Neural cell (in vitro differentiated cells): ENCODE results near the gene LARGE1. TPM values are rescaled to one million over a fixed set of nuclear protein-coding genes. Genes with fewer than 3 reads are reported as not detected.

Experiments used
- H2AFZ ChIP-seq: fragments of 200-600, 300-800 bp; sonication (generic), shearing (Covaris generic); 2 replicates; pipeline ENCODE4 v1.6.0; 2014; ENCODE audit warnings: low read depth, mild to moderate bottlenecking, antibody characterized with exemption, low read length, moderate library complexity
- H3F3A ChIP-seq: fragments of 200-600 bp; shearing (Covaris generic); 2 replicates; pipeline ENCODE4 v1.6.1; 2016; ENCODE audit warnings: mild to moderate bottlenecking, moderate library complexity, mixed read lengths, antibody characterized with exemption, low read length; ENCODE audit not compliant: insufficient read depth, poor library complexity, severe bottlenecking
- H3K27ac ChIP-seq: fragments of 200-600, 300-800 bp; sonication (generic), shearing (Covaris generic); 2 replicates; pipeline ENCODE4 v1.5.1; 2014; ENCODE audit warnings: mild to moderate bottlenecking, low read length, moderate library complexity
- H3K27me3 ChIP-seq: fragments of 300-800, 200-600 bp; sonication (generic), shearing (Covaris generic); 2 replicates; pipeline ENCODE4 v1.6.0; 2014; ENCODE audit warnings: mild to moderate bottlenecking, low read depth, low read length, moderate library complexity; ENCODE audit not compliant: insufficient read depth
- H3K36me3 ChIP-seq: fragments of 300-800, 200-600 bp; sonication (generic), shearing (Covaris generic); 2 replicates; pipeline ENCODE4 v1.5.1; 2014; ENCODE audit warnings: mild to moderate bottlenecking, antibody characterized with exemption, low read length, moderate library complexity; ENCODE audit not compliant: insufficient read depth
- H3K4me2 ChIP-seq: fragments of 300-800, 200-600 bp; sonication (generic), shearing (Covaris generic); 2 replicates; pipeline ENCODE4 v1.6.0; 2014; ENCODE audit warnings: mild to moderate bottlenecking, low read length
- H3K4me3 ChIP-seq: fragments of 300-800, 200-600 bp; sonication (generic), shearing (Covaris generic); 2 replicates; pipeline ENCODE4 v1.5.1; 2014; ENCODE audit warnings: mild to moderate bottlenecking, low read length, moderate library complexity
- H3K79me2 ChIP-seq: fragments of 200-600 bp; shearing (Covaris generic); replicated peaks from 2 replicates; pipeline ENCODE4 v1.6.0; 2014; ENCODE audit warnings: mild to moderate bottlenecking, low read length, moderate library complexity; ENCODE audit not compliant: insufficient read depth
- H3K9ac ChIP-seq: fragments of 300-800, 200-600 bp; sonication (generic), shearing (Covaris generic); 2 replicates; pipeline ENCODE4 v1.6.1; 2016; ENCODE audit warnings: mild to moderate bottlenecking, low read length, mixed read lengths
- H3K9me2 ChIP-seq: fragments of 200-600 bp; shearing (Covaris generic); 2 replicates; pipeline ENCODE4 v1.6.1; 2016; ENCODE audit warnings: mild to moderate bottlenecking, low read length, mixed read lengths; ENCODE audit not compliant: insufficient read depth
- H3K9me3 ChIP-seq: fragments of 200-600, 300-800 bp; sonication (generic), shearing (Covaris generic); 2 replicates; pipeline ENCODE4 v1.6.1; 2016; ENCODE audit warnings: mild to moderate bottlenecking, mixed run types, low read length, moderate library complexity, mixed read lengths
- H4K20me1 ChIP-seq: fragments of 200-600 bp; shearing (Covaris generic); 2 replicates; pipeline ENCODE4 v1.6.1; 2016; ENCODE audit warnings: mild to moderate bottlenecking, mixed run types; ENCODE audit not compliant: insufficient read depth
- CTCF ChIP-seq: fragments of 450-650 bp; IDR thresholded peaks from 2 replicates; pipeline ENCODE4 v1.5.1; 2014; ENCODE audit warnings: antibody characterized with exemption, mild to moderate bottlenecking, moderate library complexity; ENCODE audit not compliant: poor library complexity, severe bottlenecking
- EP300 ChIP-seq: fragments of 450-650 bp; conservative IDR thresholded peaks from 2 replicates; pipeline ENCODE4 v1.6.1; 2014; ENCODE audit warnings: antibody characterized with exemption, mild to moderate bottlenecking, moderate library complexity; ENCODE audit not compliant: poor library complexity, severe bottlenecking
- EZH2 ChIP-seq: fragments of 200-600, 300-800 bp; shearing (Covaris generic), sonication (generic); IDR thresholded peaks from 2 replicates; pipeline ENCODE4 v1.6.1; 2014; ENCODE audit warnings: antibody characterized with exemption, low read length, borderline replicate concordance, mild to moderate bottlenecking; ENCODE audit not compliant: insufficient read depth, poor library complexity, severe bottlenecking
- MXI1 ChIP-seq: fragments of 450-650 bp; conservative IDR thresholded peaks from 2 replicates; pipeline ENCODE4 v1.6.1; 2014; ENCODE audit warnings: antibody characterized with exemption, mild to moderate bottlenecking; ENCODE audit not compliant: poor library complexity, severe bottlenecking
- POLR2AphosphoS5 ChIP-seq: IDR thresholded peaks from 2 replicates; pipeline ENCODE4 v1.6.1; 2012
- RAD21 ChIP-seq: fragments of 450-650 bp; conservative IDR thresholded peaks from 2 replicates; pipeline ENCODE4 v1.6.1; 2014; ENCODE audit warnings: antibody characterized with exemption, mild to moderate bottlenecking, moderate library complexity
- SMC3 ChIP-seq: fragments of 450-650 bp; conservative IDR thresholded peaks from 2 replicates; pipeline ENCODE4 v1.6.1; 2014; ENCODE audit warnings: antibody characterized with exemption, mild to moderate bottlenecking, moderate library complexity; ENCODE audit not compliant: poor library complexity
- TAF1 ChIP-seq: IDR thresholded peaks from 2 replicates; pipeline ENCODE4 v1.6.1; 2012; ENCODE audit warnings: low read depth
- polyA plus RNA-seq: library from polyadenylated mRNA; depleted of rRNA; stranded (reverse); fragments of >200 nt; gene quantifications from 2 replicates; pipeline ENCODE4 v1.2.3, GENCODE V29; 2014
- TF ChIP-seq, protein P1 (sequence below): IDR thresholded peaks from 2 replicates; pipeline ENCODE4 v1.6.1; 2012; ENCODE audit warnings: borderline replicate concordance

LARGE1 gene
- polyA plus RNA-seq, 1 donor from 2014 or later = 27.5 TPM

DNA sequence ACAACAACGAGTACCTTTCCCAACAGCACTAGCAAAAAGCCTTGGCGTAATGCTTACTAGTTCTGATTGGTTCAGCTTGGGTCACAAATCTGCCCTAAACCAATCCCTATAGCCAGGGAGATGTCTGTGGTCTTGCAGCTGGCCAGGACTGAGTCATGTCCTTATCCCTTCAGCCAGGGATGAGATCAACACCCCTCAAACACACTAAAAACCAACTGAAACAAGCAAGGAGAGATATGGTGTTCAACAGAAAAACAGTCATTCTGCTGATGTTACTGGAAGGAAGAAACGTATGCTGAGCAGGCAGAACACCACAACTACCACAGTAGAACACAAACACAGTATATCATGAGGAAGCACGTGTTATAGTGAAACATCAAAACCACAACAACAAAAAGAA lies 375.6 kb downstream of the LARGE1 start:
- TF ChIP-seq CTCF (no peak), RAD21 (no peak), TAF1 (no peak), EP300 (no peak), POLR2AphosphoS5 (no peak), EZH2 (no peak), SMC3 (no peak), MXI1 (no peak)
- TF ChIP-seq, protein P1, sequence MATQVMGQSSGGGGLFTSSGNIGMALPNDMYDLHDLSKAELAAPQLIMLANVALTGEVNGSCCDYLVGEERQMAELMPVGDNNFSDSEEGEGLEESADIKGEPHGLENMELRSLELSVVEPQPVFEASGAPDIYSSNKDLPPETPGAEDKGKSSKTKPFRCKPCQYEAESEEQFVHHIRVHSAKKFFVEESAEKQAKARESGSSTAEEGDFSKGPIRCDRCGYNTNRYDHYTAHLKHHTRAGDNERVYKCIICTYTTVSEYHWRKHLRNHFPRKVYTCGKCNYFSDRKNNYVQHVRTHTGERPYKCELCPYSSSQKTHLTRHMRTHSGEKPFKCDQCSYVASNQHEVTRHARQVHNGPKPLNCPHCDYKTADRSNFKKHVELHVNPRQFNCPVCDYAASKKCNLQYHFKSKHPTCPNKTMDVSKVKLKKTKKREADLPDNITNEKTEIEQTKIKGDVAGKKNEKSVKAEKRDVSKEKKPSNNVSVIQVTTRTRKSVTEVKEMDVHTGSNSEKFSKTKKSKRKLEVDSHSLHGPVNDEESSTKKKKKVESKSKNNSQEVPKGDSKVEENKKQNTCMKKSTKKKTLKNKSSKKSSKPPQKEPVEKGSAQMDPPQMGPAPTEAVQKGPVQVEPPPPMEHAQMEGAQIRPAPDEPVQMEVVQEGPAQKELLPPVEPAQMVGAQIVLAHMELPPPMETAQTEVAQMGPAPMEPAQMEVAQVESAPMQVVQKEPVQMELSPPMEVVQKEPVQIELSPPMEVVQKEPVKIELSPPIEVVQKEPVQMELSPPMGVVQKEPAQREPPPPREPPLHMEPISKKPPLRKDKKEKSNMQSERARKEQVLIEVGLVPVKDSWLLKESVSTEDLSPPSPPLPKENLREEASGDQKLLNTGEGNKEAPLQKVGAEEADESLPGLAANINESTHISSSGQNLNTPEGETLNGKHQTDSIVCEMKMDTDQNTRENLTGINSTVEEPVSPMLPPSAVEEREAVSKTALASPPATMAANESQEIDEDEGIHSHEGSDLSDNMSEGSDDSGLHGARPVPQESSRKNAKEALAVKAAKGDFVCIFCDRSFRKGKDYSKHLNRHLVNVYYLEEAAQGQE = no peak
- Histone ChIP-seq H3K4me2 (no peak overlapping the region), H4K20me1 (no peaks in the 10 kb centered on the region)

DNA sequence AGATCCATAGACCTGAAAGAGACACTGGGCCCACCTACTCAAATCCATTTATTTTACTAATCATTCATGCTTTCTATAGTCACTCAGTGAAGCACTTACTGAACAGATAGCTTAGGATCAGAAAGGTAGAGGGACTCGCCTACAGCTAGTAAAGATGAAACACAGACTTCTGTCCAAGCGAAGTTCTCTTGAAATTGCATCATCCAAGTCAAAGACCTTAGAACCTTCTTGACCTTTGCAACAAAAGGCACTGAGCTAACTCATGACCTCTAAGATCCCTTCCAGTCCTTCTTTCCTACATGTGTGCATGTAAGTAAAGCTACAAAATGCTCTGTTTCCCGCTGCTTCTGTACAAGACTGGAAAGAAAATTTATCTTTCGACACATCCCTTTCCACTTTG lies 377.6 kb downstream of the LARGE1 start:
- no peaks in the 10 kb centered on the region for H3K9me3 ChIP-seq
- H3K4me3 ChIP-seq = no peak overlapping the region
- H3K27me3 ChIP-seq = no peaks in the 10 kb centered on the region
- H4K20me1 ChIP-seq = no peaks in the 10 kb centered on the region
- no peaks in the 10 kb centered on the region for H3K9me2 ChIP-seq
- H2AFZ ChIP-seq = no peak overlapping the region
- H3K79me2 ChIP-seq = no peaks in the 10 kb centered on the region
- H3K27ac ChIP-seq = no peak overlapping the region
- no peaks in the 10 kb centered on the region for H3F3A ChIP-seq
- no peak overlapping the region for H3K9ac ChIP-seq
- no peak overlapping the region for H3K4me2 ChIP-seq
- TF ChIP-seq SMC3 = no peak
- TF ChIP-seq POLR2AphosphoS5 = no peak
- no peak for TF ChIP-seq MXI1
- TF ChIP-seq EP300 = no peak
- TF ChIP-seq TAF1 = no peak
- TF ChIP-seq EZH2 = no peak
- TF ChIP-seq, protein P1 = no peak
- TF ChIP-seq RAD21 = no peak
- no peak for TF ChIP-seq CTCF
- H3K36me3 ChIP-seq = no peaks in the 10 kb centered on the region

More for the DNA sequence above, 375.6 kb downstream of the LARGE1 start:
- no peak overlapping the region for H2AFZ ChIP-seq
- H3F3A ChIP-seq = no peaks in the 10 kb centered on the region
- no peak overlapping the region for H3K4me3 ChIP-seq
- no peaks in the 10 kb centered on the region for H3K9me2 ChIP-seq
- H3K36me3 ChIP-seq = no peaks in the 10 kb centered on the region
- H3K27me3 ChIP-seq = no peaks in the 10 kb centered on the region
- H3K27ac ChIP-seq = no peak overlapping the region
- H3K9me3 ChIP-seq = no peaks in the 10 kb centered on the region
- H3K9ac ChIP-seq = no peak overlapping the region
- H3K79me2 ChIP-seq = no peaks in the 10 kb centered on the region
